ENCODE data around the gene GRK6. TPM values are rescaled to one million over a fixed set of nuclear protein-coding genes. Genes with fewer than 3 reads are reported as not detected.

The GRK6 gene
- total RNA-seq, 1 donor from 2014 or later = 20.6 TPM

GRCh38 chr5:177432839-177433657 is 6.6 kb downstream of the GRK6 start:
- no peak for DNase-seq (ENCODE audit: low spot score in 2 of 2)
- peaks cover 56 to 60% of the 10 kb centered on the region in 2 donors for H3K36me3 ChIP-seq
- no peak overlapping the region for H3K27ac ChIP-seq
- no peak for TF ChIP-seq CTCF (IDR thresholded peaks at IDR 0.05)
- peaks cover 0 to 3% of the 10 kb centered on the region in 2 donors for H3K4me1 ChIP-seq
- no peaks in the 10 kb centered on the region for H3K27me3 ChIP-seq
- H3K9me3 ChIP-seq = no peaks in the 10 kb centered on the region
- intact Hi-C loops (cut with DNase I) = no loop called here
- no peak overlapping the region for H3K4me3 ChIP-seq

GRCh38 chr5:177433658-177434217 is 7.3 kb downstream of the GRK6 start:
- Histone ChIP-seq H3K4me1 (no peaks in the 10 kb centered on the region), H3K27me3 (no peaks in the 10 kb centered on the region), H3K36me3 (peaks cover 56 to 66% of the 10 kb centered on the region in 2 donors), H3K27ac (no peak overlapping the region), H3K9me3 (no peaks in the 10 kb centered on the region), H3K4me3 (no peak overlapping the region)
- intact Hi-C loops (cut with DNase I) = no loop called here
- no peak for TF ChIP-seq CTCF (IDR thresholded peaks at IDR 0.05)
- no peak for DNase-seq (ENCODE audit: low spot score in 2 of 2)

GRCh38 chr5:177434437-177434836 is 8.0 kb downstream of the GRK6 start:
- TF ChIP-seq CTCF (IDR thresholded peaks at IDR 0.05) = no peak
- H3K36me3 ChIP-seq = peaks cover 56 to 68% of the 10 kb centered on the region in 2 donors
- no peak for DNase-seq (ENCODE audit: low spot score in 2 of 2)
- intact Hi-C loops (cut with DNase I) = no loop called here
- H3K27me3 ChIP-seq = no peaks in the 10 kb centered on the region
- no peaks in the 10 kb centered on the region for H3K9me3 ChIP-seq
- H3K4me3 ChIP-seq = no peak overlapping the region
- H3K27ac ChIP-seq = no peak overlapping the region
- H3K4me1 ChIP-seq = no peaks in the 10 kb centered on the region

GRCh38 chr5:177434942-177435738 is 8.7 kb downstream of the GRK6 start:
- intact Hi-C loops (cut with DNase I) = no loop called here
- peaks cover 56 to 67% of the 10 kb centered on the region in 2 donors for H3K36me3 ChIP-seq
- DNase-seq (ENCODE audit: low spot score in 2 of 2) = no peak

More at GRCh38 chr5:177434942-177435738, 8.7 kb downstream of the GRK6 start:
- no peaks in the 10 kb centered on the region for H3K4me1 ChIP-seq
- no peaks in the 10 kb centered on the region for H3K27me3 ChIP-seq
- H3K4me3 ChIP-seq = no peak overlapping the region
- no peak for TF ChIP-seq CTCF (IDR thresholded peaks at IDR 0.05)
- H3K27ac ChIP-seq = no peak overlapping the region
- H3K9me3 ChIP-seq = no peaks in the 10 kb centered on the region

Measured in ascending aorta (tissue), 2 donors.